Activated T-cell treated with anti-CD3 and anti-CD28 coated beads, Interleukin-2, amount 50 U/mL, for 1 hour (primary cell): ENCODE results near the gene VPS35.
"Not testable (repeated sequence)": the region's sequence is repeated elsewhere in the genome, so short reads cannot be mapped to it uniquely, and the experiment has no call there.

Experiments used
- DNase-seq: peaks from one replicate; pipeline ENCODE4 v3.0.0-alpha.2; 2020

The VPS35 gene

GRCh38 chr16:46650254-46650623 is 38.7 kb downstream of the VPS35 start:
- no peak for DNase-seq

GRCh38 chr16:46649588-46650253 is 39.3 kb downstream of the VPS35 start:
- no peak for DNase-seq

GRCh38 chr16:46648656-46649055 is 40.3 kb downstream of the VPS35 start:
- DNase-seq, result no peak

- DNase-seq, result no peak
These were observed 49.7 kb downstream of the VPS35 start for GRCh38 chr16:46638947-46639925.

- no peak for DNase-seq
These were observed 55.9 kb downstream of the VPS35 start for GRCh38 chr16:46632778-46633733.

GRCh38 chr16:46629331-46630219 is 59.4 kb downstream of the VPS35 start:
- no peak for DNase-seq

GRCh38 chr16:46627746-46628145 is 61.2 kb downstream of the VPS35 start:
- no peak for DNase-seq

GRCh38 chr16:46626681-46627080 is 62.3 kb downstream of the VPS35 start:
- not testable (repeated sequence) for DNase-seq

GRCh38 chr16:46624862-46625261 is 64.1 kb downstream of the VPS35 start:
- not testable (repeated sequence) for DNase-seq

- DNase-seq, result not testable (repeated sequence)
These were observed 65.3 kb downstream of the VPS35 start for GRCh38 chr16:46623707-46624106.

- not testable (repeated sequence) for DNase-seq
These were observed 65.7 kb downstream of the VPS35 start for GRCh38 chr16:46623246-46623645.

- DNase-seq, result no peak
These were observed 66.9 kb downstream of the VPS35 start for GRCh38 chr16:46621934-46622676.

GRCh38 chr16:46621006-46621933 is 67.7 kb downstream of the VPS35 start, which contains the start of gene SHCBP1:
SHCBP1 (minus strand) TSS chr16:46621379; CDS start chr16:46621359, 20 bp downstream.
- DNase-seq, result peak; percentile 52

GRCh38 chr16:46620266-46621005 is 68.5 kb downstream of the VPS35 start:
- DNase-seq, result no peak

- DNase-seq, result no peak
These were observed 70.5 kb downstream of the VPS35 start for GRCh38 chr16:46618516-46618915.

GRCh38 chr16:46614006-46614405 is 75.0 kb downstream of the VPS35 start:
- no peak for DNase-seq

- DNase-seq, result no peak
These were observed 75.6 kb downstream of the VPS35 start for GRCh38 chr16:46613352-46613751.

GRCh38 chr16:46612121-46612520 is 76.9 kb downstream of the VPS35 start:
- DNase-seq, result no peak

- no peak for DNase-seq
These were observed 81.4 kb downstream of the VPS35 start for GRCh38 chr16:46607529-46607928.
